HG02943 (cell line): ENCODE data around the gene SEC24B.
"Not testable (repeated sequence)": the region's sequence is repeated elsewhere in the genome, so short reads cannot be mapped to it uniquely, and the experiment has no call there.

Experiments used
- ATAC-seq: cut with Tn5 transposase; IDR thresholded peaks from one replicate; pipeline ENCODE4 v1.9.1; 2021; ENCODE audit warnings: mild to moderate bottlenecking, low read depth, moderate library complexity; ENCODE audit not compliant: unreplicated experiment

SEC24B gene

DNA sequence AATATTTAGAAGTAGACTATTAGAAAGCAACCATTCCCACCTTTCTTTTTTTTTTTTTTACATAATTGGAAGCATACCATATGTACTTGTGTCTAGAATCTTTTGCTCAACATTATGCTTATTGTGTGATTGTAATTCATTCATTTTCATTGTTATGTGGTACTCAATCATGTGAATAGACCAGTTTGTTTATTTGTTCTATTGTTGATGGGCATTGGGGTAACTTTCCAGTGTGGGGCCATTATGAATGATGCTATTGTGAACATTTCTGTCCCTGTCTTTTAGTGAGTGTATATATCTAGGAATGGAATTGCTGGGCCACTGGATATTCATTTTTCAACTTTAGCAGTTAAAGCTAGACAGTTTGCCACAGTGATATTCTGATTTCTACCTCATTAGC lies 63.9 kb downstream of the SEC24B start:
- no peak for ATAC-seq

GRCh38 chr4:109499513-109499912 lies 65.9 kb downstream of the SEC24B start:
- no peak for ATAC-seq

DNA sequence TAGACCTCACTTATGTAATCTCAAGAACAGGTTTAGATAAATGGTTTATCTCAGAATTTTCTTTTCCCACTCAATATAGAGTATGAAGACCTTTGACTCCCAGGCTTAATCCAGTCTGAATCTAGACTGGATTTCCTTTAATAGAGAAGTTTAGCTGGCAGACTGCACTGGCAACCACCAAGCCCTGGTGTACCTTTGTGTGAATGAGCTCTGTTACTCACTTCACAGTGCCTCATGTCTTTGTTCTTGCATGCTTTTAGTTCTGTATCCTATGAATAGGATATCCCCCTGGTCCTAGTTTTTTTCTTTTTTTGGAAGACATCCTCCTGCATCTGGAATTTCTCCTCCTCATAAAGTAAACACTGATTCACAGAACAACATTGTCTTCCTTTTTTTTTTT lies 73.3 kb downstream of the SEC24B start:
- ATAC-seq = no peak

- ATAC-seq = no peak
Measured at GRCh38 chr4:109510687-109511086, 77.1 kb downstream of the SEC24B start.

- no peak for ATAC-seq
Measured at GRCh38 chr4:109511414-109511813, 77.8 kb downstream of the SEC24B start.

DNA sequence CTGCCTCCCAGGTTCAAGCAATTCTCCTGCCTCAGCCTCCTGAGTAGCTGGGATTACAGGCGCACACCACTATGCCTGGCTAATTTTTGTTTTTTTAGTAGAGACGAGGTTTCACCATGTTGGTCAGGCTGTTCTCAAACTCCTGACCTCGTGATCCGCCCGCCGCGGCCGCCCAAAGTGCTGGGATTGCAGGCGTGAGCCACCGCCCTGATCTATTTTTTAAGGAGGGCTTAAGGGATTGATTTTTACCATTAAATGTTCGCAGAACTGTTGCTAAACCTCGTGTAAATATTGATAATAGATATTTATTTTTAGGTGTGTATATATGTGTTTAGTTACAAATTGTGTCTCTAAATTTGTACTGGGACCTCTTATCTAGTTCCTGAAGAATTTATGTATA lies 79.8 kb downstream of the SEC24B start:
- ATAC-seq = not testable (repeated sequence)

DNA sequence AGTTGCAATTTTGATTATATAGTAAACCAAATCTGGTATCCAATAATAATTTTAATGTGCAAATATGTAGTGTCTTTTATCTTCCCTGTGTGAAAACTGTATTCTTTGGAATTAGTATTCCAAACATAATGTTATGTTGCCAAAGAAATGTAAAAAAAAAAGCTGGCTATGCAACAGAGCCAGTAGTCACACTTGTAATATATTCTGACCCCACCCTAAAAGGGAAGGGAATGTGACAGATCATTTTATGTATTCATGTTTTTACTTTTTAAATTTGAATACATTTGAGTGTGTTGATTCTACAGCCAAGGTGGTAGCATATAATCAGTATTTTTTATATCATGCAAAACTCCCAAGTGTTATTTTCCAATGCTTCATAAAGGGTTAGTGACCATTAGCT lies 98.6 kb downstream of the SEC24B start:
- no peak for ATAC-seq

DNA sequence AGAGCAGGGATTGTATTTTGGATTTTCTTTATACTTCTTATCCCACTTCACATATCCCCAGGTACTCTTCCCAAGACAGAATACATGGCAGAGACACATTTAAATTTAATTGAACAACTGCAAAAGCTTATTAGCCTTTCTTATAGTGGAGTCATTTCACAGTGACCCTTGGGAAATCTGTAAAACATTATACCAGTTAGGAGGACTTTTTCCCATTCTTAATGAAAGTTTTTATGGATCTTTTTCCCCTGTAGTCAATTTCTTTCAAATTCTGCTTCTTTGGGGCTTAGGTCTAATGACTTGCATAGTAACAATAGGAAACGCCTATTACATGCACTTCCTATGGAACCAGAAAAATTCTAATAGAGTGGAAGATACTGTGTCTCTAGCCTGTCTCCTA lies 111.8 kb downstream of the SEC24B start:
- no peak for ATAC-seq

DNA sequence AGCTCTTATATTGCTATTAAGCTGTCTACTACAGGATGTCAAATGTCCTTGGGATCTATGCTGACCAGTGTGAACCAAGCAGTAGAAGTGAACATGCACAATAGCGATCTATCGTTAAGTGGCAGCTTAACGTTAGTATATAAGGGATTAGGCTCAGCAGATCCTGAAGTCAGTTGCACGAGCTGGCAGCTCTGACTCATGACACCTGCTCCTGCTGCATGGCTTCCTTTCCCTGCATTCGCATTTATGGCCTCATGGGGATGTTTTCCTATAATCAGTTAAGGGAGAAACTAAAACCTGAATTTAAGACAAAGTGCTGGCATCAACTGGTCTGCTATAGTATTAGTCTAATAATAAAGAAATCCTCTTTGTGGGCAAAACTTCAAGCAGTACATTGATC lies 113.8 kb downstream of the SEC24B start:
- no peak for ATAC-seq

GRCh38 chr4:109548655-109549054 lies 115.0 kb downstream of the SEC24B start:
- no peak for ATAC-seq

DNA sequence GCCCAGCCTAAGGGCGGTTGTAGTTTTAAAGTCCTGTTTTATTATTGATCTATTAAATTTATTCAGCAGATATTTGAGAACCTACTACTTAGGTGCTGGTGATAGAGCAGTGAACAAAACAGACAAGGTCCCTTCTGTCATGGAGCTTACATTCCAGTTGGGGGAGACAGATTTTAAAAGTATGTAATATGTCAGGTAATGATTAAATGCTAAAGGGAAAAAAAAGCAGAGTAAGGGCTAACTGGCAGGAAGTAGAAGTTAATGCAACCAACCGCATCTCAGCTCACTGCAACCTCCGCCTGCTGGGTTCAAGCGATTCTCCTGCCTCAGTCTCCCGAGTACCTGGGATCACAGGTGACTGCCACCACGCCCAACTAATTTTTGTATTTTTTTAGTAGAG lies 118.6 kb downstream of the SEC24B start:
- ATAC-seq = no peak

DNA sequence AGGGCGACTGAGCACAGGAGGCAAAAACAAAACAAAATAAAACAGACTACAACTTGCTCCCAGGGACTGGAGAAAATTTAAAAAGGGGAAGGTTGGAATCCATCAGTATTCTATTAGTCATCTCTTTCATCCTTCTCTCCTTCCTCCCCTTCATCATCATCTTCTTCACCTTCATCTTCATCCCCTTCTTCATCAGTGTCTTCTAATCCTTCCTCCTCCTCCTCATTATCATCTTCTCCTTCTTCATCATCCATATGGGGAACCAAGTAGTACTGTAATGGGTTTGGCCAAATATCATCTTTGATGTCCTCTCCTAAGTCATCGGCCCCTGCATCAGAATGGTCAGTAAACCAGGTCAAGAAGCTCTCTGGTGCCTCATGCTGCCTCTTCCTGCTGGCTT lies 119.5 kb downstream of the SEC24B start:
- ATAC-seq = no peak

GRCh38 chr4:109554971-109555370 lies 121.4 kb downstream of the SEC24B start:
- ATAC-seq = no peak

- ATAC-seq = no peak
Measured at GRCh38 chr4:109557433-109557832, 123.8 kb downstream of the SEC24B start.

GRCh38 chr4:109558095-109558494 lies 124.5 kb downstream of the SEC24B start:
- not testable (repeated sequence) for ATAC-seq

- ATAC-seq = peak; percentile 21
Measured at GRCh38 chr4:109559625-109559982, 126.0 kb downstream of the SEC24B start.

DNA sequence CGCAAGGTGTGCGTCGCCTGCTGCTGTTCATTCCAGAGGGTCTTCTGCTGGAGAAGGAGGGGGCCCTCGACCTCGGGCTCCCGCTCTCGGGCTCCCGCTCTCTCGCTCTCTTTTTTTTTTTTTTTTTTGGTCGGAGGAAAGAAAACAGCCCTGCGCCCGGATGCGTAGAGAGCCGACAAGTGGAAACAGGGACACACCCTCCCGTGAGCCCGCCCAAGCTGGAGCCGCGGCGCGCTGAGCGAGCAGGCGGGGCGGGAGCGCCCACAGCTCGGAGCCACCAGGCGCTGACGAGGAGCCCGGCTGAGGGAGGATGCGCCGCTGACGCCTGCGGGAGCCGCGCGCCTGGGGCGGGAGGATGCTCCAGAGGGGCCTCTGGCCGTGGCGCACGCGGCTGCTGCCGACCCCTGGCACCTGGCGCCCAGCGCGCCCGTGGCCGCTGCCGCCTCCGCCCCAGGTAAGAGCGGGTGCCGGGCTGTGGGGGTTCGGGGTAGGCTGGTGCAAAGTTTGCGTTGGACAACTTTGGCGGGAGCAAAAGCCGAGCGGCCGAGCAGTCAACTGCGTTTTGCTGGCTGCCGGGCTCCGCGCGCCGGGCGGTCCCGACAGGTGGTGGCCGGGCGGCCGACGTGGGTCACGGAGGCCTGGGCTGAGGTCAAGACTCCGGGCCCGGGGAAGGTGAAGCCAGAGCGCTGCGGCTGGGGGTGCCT lies 126.5 kb downstream of the SEC24B start, which contains the start of gene MCUB:
Gene MCUB, plus strand, starts transcription at position 264 of the 704 bp plus-strand sequence. Its CDS starts 92 bp downstream, at position 356.
- peak; percentile 92 for ATAC-seq

- peak; percentile 53 for ATAC-seq
Measured at GRCh38 chr4:109560687-109561461, 127.3 kb downstream of the SEC24B start.

DNA sequence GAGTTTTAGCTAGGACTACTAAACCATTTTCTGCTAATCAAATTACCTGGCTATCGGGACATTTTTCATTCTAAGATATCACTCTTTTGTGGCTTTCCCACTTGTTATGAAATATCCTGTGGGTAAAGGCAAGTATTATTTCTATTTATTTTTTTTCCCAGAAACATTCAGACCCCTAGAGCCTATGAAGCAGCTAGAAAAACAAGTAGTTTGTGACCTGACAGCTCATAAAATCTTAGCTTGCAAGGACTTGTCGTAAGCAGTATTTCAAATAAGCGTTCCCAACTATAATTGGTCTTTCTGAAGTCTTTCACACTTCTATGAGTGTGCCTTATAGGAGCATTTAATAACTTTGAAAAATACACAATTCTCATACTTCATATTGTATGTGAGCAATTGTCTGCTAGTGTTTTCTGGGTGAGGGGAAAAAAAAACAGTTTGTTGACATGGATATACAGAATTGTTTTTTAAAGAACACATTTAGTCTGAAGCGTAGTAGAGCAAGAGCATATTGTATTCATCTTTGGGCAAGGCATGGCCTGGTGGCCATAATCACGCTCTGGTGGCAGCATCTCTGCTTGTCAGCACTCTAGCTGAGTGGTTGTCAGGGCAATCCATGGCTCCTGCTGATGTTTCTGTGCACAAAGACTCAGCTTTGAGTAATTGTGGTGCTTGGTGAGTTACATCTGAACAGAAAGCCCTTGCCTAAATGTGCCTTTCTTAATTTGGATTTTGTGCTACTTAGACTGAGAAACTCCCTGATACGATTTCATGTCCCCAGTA lies 129.0 kb downstream of the SEC24B start:
- no peak for ATAC-seq

GRCh38 chr4:109571494-109571893 lies 137.9 kb downstream of the SEC24B start:
- ATAC-seq = no peak

DNA sequence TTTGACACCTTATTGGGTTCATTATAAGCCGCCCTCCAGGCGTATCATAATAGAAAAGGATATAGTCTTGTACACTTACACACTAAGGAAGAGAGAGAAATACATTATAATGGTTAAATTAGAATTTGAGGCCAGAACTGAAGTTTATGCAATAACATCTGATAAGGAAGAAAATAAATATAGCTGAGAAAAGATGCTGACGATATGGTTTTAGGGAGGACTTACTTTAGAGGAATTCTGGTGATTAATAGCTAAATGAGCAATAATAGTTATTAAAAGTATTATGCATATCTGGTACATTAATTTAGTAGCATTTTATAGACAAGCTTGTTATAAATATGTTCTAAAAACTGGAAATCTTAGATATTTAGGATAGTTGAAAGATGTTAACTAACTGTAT lies 138.5 kb downstream of the SEC24B start:
- no peak for ATAC-seq
